Measurements from ENCODE around the gene MACROD2. TPM values are rescaled to one million over a fixed set of nuclear protein-coding genes. Genes with fewer than 3 reads are reported as not detected.

Gene MACROD2
- total and polyA plus RNA-seq, 4 donors = 13.0 to 67.1 (median 20.7) TPM

DNA sequence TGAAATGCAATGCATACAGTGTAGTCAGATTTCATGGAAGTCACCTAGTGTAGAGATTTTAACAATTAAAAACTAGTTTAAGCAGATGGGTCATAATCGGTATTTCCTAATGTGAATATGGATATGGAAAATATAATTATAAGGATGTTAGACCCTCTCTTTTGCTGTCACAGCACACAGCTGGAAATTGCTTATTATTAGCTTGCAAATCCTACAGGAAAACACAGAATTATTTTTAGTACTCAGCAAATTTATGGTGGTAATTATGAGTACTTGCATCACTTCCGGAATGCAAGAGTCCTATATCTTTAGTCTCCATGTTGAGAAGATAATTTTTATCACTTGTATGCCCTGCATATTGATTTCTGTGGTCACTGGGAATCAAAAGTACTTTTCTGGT is 1584.4 kb downstream of the MACROD2 start:
- ATAC-seq (ENCODE audit: insufficient read depth, low FRiP score) = no peak
- TF ChIP-seq, protein P1, sequence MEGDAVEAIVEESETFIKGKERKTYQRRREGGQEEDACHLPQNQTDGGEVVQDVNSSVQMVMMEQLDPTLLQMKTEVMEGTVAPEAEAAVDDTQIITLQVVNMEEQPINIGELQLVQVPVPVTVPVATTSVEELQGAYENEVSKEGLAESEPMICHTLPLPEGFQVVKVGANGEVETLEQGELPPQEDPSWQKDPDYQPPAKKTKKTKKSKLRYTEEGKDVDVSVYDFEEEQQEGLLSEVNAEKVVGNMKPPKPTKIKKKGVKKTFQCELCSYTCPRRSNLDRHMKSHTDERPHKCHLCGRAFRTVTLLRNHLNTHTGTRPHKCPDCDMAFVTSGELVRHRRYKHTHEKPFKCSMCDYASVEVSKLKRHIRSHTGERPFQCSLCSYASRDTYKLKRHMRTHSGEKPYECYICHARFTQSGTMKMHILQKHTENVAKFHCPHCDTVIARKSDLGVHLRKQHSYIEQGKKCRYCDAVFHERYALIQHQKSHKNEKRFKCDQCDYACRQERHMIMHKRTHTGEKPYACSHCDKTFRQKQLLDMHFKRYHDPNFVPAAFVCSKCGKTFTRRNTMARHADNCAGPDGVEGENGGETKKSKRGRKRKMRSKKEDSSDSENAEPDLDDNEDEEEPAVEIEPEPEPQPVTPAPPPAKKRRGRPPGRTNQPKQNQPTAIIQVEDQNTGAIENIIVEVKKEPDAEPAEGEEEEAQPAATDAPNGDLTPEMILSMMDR (IDR thresholded peaks at IDR 0.05; ENCODE audit: control extremely low read depth, extremely low read depth) = no peak

DNA sequence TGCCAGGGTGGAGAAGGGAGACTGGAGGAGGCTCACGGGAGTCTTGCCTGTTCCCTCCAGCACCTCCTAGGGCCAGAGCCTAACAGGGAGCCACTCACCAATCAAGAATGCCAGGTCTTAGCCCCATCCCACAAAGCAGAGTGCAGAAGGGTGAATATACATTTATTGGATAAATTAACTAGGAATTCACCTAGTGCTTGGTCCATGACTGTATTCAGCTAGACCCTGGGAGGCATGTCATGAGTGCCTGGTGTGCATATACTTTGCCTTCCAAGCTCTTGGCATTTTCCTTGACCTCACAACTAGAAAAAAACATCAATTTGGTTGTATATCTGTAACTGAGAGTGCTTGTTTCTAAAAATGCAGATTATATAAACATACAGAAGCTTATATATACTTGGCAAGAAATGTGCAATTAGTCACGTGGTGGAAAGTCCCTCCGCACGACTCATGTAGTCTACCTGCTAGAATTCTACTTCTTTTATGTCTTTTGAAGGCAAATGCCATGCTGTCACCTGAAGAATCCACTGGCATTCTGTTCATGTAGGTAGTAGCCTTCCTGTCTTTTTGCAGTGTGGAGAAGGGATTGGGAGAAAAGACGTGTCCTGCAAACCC is 1586.9 kb downstream of the MACROD2 start:
- H3K9me3 ChIP-seq (ENCODE audit: control insufficient read depth in 4 of 4, insufficient read depth in 3 of 4, low read length in 3 of 4) = peaks cover 0 to 2% (median 0%) of the 10 kb centered on the region in 4 donors
- H3K27me3 ChIP-seq (ENCODE audit: control insufficient read depth in 3 of 3, insufficient read depth in 3 of 3, low read length in 2 of 3) = peaks cover 0 to 6% (median 5%) of the 10 kb centered on the region in 3 donors
- TF ChIP-seq, protein P1 (IDR thresholded peaks at IDR 0.05; ENCODE audit: control extremely low read depth, extremely low read depth) = no peak
- H3K9ac ChIP-seq (ENCODE audit: insufficient read depth in 1 of 2, low read length in 2 of 2) = no peak overlapping the region
- WGBS, 2 donors = 47 to 60% methylated on average over 5 of the region's 5 CpGs
- H3K27ac ChIP-seq (ENCODE audit: low read depth in 1 of 2, low read length in 1 of 2) = no peak overlapping the region
- DNase-seq (peak in 2 of 3 donors; percentile 41 to 51), ATAC-seq (ENCODE audit: insufficient read depth, low FRiP score) (no peak)
- no peaks in the 10 kb centered on the region for H3K36me3 ChIP-seq (ENCODE audit: control insufficient read depth in 4 of 4, insufficient read depth in 4 of 4, low read length in 4 of 4)
- no peak overlapping the region for H3K4me3 ChIP-seq
- H3K4me1 ChIP-seq (ENCODE audit: control insufficient read depth in 5 of 5, insufficient read depth in 5 of 5, low read length in 5 of 5) = no peaks in the 10 kb centered on the region

More for the DNA sequence above, 1584.4 kb downstream of the MACROD2 start:
- Histone ChIP-seq H3K9ac (ENCODE audit: insufficient read depth in 1 of 2, low read length in 2 of 2) (no peak overlapping the region), H3K4me3 (no peak overlapping the region), H3K36me3 (ENCODE audit: control insufficient read depth in 4 of 4, insufficient read depth in 4 of 4, low read length in 4 of 4) (no peaks in the 10 kb centered on the region), H3K4me1 (ENCODE audit: control insufficient read depth in 5 of 5, insufficient read depth in 5 of 5, low read length in 5 of 5) (no peaks in the 10 kb centered on the region), H3K27ac (ENCODE audit: low read depth in 1 of 2, low read length in 1 of 2) (no peak overlapping the region), H3K27me3 (ENCODE audit: control insufficient read depth in 3 of 3, insufficient read depth in 3 of 3, low read length in 2 of 3) (peaks cover 0 to 6% (median 3%) of the 10 kb centered on the region in 3 donors), H3K9me3 (ENCODE audit: control insufficient read depth in 4 of 4, insufficient read depth in 3 of 4, low read length in 3 of 4) (peaks cover 0 to 2% (median 0%) of the 10 kb centered on the region in 4 donors)
- 82 to 83% methylated on average over 2 of the region's 2 CpGs for WGBS, 2 donors
- DNase-seq = no peak

DNA sequence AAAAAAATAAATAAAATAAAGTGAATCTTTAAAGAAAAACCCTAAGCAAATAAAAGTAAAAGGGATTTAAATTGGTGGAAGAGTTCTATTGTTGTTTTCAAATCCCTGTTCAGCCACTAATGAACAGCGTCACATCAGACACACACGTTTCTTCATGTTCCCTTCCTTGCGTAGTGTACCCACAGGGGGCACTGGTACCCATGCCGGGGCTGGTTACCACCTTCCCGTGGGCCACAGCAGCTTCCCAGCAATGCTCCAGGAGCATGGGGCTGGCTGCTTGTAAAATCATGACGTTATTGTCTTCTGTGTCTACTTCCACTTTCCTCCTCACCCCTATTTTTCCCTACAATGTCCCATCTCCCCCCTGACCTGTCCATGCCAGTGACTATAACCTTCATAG is 1589.2 kb downstream of the MACROD2 start:
- TF ChIP-seq, protein P1 (IDR thresholded peaks at IDR 0.05; ENCODE audit: control extremely low read depth, extremely low read depth) = no peak
- Histone ChIP-seq H3K4me3 (no peak overlapping the region), H3K27ac (ENCODE audit: low read depth in 1 of 2, low read length in 1 of 2) (no peak overlapping the region), H3K9ac (ENCODE audit: insufficient read depth in 1 of 2, low read length in 2 of 2) (no peak overlapping the region), H3K9me3 (ENCODE audit: control insufficient read depth in 4 of 4, insufficient read depth in 3 of 4, low read length in 3 of 4) (peaks cover 0 to 2% (median 0%) of the 10 kb centered on the region in 4 donors), H3K36me3 (ENCODE audit: control insufficient read depth in 4 of 4, insufficient read depth in 4 of 4, low read length in 4 of 4) (no peaks in the 10 kb centered on the region), H3K4me1 (ENCODE audit: control insufficient read depth in 5 of 5, insufficient read depth in 5 of 5, low read length in 5 of 5) (no peaks in the 10 kb centered on the region), H3K27me3 (ENCODE audit: control insufficient read depth in 3 of 3, insufficient read depth in 3 of 3, low read length in 2 of 3) (peaks cover 0 to 2% (median 2%) of the 10 kb centered on the region in 3 donors)
- WGBS, 2 donors = 86 to 88% methylated on average over 6 of the region's 6 CpGs
- ATAC-seq (ENCODE audit: insufficient read depth, low FRiP score) = no peak
- DNase-seq = no peak

Data from lung (tissue), 12 donors.